Right renal cortex interstitium (tissue), 3 donors: Measurements from ENCODE around the gene PLPPR1. TPM values are rescaled to one million over a fixed set of nuclear protein-coding genes. Genes with fewer than 3 reads are reported as not detected.

Source experiments
- DNase-seq, 3 donors: peaks; one replicate each; pipeline ENCODE4 v3.0.0-alpha.2; 2013; ENCODE audit warnings: low read depth in 3 of 3, low spot score in 2 of 3
- polyA plus RNA-seq, 3 donors: library from polyadenylated mRNA; unstranded; fragments of 120-200 nt; gene quantifications; one replicate each; pipeline ENCODE4 v1.2.1, GENCODE V29; 2013; ENCODE audit not compliant: insufficient read length in 3 of 3

PLPPR1 gene
- polyA plus RNA-seq, 3 donors = 17.5 to 23.8 (median 21.1) TPM

DNA sequence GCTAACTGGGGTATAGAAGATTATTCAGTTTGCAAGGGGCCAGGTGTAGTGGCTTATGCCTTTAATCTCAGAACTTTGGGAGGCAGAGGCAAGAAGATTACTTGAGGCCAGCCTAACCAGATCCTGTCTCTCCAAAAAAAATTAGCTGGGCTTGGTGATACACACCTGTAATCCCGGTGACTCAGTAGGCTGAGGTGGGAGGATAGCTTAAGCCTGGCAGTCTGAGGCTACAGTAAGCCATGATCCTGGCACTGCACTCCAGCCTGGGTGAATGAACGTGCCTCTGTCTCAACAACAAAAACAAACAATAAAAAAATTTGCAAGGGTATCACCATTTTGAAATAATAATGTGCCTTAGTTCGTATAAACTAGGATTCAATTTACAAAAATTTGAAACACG is 305.0 kb downstream of the PLPPR1 start:
- no peak for DNase-seq

GRCh38 chr9:101333926-101334702 is 305.6 kb downstream of the PLPPR1 start:
- no peak for DNase-seq

DNA sequence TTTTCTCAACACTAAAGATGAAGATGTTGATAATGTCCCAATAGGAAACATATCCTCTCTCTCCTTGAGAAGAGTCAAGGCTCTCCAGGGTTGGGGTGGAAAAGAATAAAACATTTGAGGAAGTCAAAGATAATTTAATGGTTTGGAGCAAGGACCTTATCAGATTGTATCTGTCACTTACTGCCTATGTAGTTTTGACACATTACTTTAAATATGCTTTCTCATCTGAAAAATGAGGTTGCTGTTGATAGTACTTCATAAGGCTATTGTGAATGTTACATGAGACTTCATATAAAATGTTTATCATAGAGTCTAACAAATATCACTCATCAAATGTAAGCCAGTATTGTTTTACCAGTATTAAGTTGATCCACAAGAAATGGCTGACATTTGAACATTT is 307.6 kb downstream of the PLPPR1 start:
- no peak for DNase-seq

GRCh38 chr9:101337237-101337636 is 308.7 kb downstream of the PLPPR1 start:
- no peak for DNase-seq

DNA sequence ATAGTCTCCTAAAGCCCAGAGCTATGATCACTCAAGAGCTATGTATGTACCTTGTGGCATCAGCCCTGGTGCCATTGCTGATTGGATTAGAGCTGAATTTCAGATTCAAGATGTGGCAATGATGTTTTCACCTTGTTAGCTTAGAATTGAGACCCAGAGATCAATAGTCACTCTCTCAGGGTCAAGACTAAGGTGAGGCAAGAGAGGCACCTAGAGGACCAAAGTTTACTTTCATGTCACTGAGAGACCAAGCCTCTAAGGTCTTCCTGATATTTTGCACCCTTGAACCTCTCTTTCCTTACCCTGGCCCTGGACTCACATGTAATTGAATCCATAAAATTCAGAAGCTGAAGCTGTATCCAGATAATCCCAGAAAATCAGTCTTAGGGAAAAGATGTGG is 313.4 kb downstream of the PLPPR1 start:
- no peak for DNase-seq

DNA sequence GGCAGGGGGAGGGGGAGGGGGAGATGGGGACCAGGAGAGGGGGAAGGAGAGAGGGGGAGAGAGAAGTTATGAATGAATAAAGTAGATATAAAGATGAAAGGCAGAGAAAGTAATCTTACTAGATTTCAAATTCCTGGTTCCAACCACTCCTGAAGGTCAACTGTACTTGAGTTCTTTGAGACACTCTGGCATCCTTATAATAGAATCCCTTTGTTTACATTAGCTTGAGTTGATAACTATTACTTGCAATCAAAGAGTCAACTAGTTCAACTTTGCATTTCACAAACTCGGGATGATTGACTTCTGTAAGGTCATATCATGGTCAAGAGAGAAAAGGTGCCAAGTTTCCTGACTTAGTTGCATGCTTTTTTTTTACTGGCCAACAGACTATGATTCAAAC is 314.1 kb downstream of the PLPPR1 start:
- no peak for DNase-seq

GRCh38 chr9:101350285-101350684 is 321.8 kb downstream of the PLPPR1 start:
- DNase-seq = no peak

DNA sequence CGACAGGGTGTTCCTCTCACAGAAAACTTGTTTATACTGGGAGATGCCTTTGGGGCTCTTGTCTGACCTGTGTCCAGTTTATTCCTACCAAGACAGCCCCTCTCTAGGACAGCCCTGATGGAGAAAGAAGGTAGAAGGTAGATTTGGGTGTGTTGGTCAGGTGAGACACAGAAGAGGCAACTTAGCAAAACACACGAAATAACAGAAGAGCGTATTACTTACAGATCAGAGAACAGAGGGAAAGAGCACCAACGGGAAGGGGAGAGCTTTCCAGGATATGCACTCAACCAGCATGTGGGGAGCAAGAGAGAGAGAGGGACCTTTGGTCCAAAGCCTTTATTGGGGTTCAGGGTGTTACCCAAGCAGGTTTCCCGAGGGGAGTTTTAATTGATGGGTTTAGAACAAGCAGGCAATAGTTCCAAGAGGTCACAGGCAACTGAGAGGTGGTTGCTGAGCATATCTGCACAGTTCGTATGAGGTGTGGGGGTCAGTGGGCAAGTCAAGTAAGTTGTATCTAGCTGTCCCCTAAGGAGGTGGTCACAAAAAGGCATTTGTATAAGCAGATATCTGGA is 324.5 kb downstream of the PLPPR1 start:
- DNase-seq = no peak

DNA sequence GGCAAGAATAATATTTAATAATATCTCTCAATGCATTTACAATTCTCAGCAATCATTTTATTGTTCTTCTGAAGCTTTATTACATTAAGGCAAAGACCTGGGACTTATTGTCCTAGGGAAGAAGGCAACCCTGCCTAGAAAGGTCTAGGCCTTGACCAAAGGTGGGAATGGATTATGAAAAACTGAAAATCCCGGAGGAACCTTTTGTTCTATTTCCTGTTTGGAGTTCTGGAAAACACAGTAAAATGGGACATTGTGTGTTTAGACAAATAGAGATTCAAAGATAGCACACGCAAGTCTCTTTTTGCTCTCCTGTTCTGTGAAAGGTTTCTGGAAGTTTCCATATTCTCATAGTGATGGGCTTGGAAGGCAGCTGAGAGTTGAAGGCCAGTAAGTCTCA is 325.2 kb downstream of the PLPPR1 start:
- DNase-seq = no peak

DNA sequence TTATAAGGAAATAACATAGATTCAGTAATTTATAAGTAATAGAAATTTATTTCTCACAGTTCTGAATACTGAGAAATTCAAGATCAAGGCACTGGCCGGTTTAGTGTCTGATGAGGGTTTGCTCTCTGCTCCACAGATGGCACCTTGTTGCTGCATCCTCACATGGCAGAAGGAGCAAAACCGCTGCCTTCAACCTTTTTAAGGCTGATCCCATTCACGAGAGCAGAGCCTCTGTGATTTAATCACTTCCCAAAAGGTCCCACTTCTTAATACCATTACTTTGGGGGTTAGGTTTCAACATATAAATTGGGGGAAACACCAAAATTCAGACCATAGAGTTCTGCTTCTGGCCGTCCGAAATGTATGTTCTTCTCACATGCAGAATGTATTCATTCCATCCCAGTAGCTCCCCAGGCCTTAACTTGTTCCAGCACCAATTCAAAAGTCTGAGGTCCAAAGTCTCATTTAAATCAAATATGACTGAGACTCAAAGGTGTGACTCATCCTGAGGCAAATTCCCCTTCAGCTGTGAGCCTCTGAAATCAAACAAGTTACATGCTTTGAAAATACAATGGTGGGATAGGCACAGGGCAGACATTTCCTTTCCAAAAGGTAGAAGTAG is 325.7 kb downstream of the PLPPR1 start:
- DNase-seq = no peak

- no peak for DNase-seq
These were observed 326.5 kb downstream of the PLPPR1 start for GRCh38 chr9:101354765-101355708.

DNA sequence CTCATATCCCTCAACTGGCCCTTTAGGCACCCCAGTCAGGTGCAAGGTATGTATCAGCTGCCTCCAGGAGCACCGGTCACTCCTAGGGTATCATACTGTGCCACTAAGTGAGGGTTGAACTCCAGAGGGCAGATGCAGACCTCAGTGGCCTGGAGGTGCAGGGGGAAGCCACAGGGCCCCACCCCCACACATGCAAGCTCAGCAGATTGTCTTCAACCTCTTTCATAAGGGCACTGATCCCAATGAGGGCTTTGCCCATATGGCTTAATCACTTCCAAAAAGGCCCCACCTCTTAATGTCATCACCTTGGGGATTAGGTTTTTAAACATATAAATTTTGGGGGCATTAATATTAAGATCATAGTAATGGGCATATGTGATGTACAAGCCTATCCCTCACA is 328.1 kb downstream of the PLPPR1 start:
- no peak for DNase-seq

GRCh38 chr9:101359679-101360078 is 331.2 kb downstream of the PLPPR1 start:
- DNase-seq = no peak

DNA sequence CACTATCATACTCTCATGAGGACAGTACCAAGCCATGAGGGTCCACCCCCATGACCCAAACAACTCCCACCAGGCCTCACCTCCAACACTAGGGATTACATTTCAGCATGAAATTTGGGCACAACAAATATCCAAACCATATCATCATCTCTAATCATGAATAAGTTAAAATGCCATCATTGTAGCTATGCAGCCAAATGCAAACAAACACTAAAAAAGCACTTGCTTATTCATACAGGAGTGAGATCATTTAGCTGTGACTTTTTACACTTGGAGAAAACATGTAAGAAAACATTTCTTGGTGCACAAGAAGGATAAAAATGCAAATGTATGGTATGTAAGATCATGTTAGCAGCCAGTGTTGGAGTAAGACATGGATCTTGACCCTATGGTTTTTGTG is 332.1 kb downstream of the PLPPR1 start:
- DNase-seq = no peak

DNA sequence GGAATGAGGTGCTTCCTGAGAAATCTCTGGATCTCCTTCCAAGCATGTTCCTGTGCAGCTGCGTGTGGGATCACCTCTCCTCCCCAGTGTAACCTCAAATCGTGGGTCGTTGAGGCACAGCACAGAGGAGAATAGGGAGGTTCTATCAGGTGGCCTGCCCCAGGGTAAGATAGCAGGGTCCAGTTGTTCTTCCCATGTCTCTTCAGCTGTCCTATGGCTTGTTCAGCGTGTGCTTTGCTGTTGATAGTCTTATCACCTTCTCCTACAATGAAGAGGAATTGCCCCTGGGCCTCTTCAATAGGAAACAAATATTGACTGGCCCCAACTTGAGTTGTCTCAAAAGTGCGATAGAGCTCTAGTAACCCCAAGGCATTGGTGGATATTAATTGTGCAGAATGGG is 333.9 kb downstream of the PLPPR1 start:
- no peak for DNase-seq

GRCh38 chr9:101365181-101365580 is 336.7 kb downstream of the PLPPR1 start:
- no peak for DNase-seq

GRCh38 chr9:101366038-101366756 is 337.7 kb downstream of the PLPPR1 start:
- no peak for DNase-seq

DNA sequence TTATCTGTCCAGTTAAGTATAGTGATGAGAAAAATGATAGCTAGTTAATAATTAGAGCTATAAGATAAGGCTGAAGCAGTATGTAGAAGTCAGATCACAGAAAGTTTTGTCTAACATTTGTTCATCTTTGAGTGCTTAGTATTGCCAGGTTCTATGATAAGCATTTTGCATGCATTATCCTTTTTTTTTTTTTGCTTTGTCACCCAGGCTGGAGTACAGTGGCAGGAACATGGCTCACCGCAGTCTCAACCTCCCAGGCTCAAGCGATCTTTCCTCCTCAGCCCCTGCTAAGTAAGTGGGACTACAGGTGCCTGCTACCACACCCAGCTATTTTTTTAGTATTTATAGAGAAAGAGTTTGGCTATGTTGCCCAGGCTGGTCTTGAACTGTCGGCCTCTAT is 338.8 kb downstream of the PLPPR1 start:
- no peak for DNase-seq

DNA sequence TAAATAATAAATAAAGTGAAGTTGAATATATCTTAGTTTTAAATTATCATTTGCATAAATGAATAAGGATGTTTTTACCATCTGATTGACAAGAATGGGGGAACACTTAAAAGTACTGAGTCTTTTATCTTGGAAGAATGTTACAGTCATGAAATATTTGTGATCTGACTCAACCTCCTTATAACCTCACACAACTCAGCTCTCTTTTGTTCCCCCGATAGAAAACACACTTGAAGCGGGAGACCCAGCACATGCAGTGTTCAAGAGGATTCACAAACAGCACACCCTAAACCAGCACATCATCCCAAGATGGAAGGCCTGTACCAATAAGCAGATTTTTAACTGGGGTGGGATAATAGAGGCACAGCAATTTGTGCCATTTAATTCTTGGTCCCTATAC is 340.8 kb downstream of the PLPPR1 start:
- DNase-seq = no peak

DNA sequence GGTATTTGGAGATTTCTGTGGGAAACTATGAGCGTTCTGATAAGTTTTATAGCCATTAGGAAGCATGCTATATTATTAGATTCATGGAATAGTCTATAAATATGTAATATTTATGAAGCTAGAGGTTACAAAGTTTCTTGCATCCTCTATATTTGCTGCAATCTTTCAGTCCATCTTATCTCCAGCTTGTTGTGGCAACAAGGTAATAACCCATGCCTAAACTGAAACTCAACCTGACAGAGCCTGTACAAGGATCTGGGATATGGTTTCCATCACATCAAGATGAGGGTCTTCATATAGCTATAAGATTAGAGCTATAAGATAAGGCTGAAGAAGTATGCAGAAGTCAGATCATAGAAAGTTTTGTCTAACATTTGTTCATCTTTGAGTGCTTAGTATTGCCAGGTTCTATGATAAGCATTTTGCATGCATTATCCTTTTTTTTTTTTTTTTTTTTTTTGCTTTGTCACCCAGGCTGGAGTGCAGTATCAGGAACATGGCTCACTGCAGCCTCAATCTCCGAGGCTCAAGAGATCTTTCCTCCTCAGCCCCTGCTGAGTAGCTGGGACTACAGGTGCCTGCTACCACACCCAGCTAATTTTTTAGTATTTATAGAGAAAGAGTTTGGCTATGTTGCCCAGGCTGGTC is 341.5 kb downstream of the PLPPR1 start:
- no peak for DNase-seq
